ENCODE data around the gene SLC22A31. TPM values are rescaled to one million over a fixed set of nuclear protein-coding genes. Genes with fewer than 3 reads are reported as not detected.

The SLC22A31 gene
- total RNA-seq, 1 experiment from 2014 or later, result 4.5 TPM

GRCh38 chr16:89156740-89157645 lies 43.3 kb downstream of the SLC22A31 start:
- no peak overlapping the region for H3K27ac ChIP-seq (ENCODE audit: low read length)
- no peak for DNase-seq (ENCODE audit: low read depth, low spot score)
- POLR2A ChIA-PET, result no interaction called here
- ATAC-seq, result no peak
- in situ Hi-C loops (cut with HindIII; ENCODE audit: low pct_unique_long_range_greater_than_20kb, low sequenced_read_pairs) (no loop called here), intact Hi-C loops (cut with micrococcal nuclease; ENCODE audit: unreplicated experiment) (no loop called here)
- CTCF ChIA-PET, result no interaction called here
- H3K9me3 ChIP-seq (ENCODE audit: control insufficient read depth, insufficient read depth, low read depth, low read length), result no peaks in the 10 kb centered on the region
- TF ChIP-seq, protein P1, sequence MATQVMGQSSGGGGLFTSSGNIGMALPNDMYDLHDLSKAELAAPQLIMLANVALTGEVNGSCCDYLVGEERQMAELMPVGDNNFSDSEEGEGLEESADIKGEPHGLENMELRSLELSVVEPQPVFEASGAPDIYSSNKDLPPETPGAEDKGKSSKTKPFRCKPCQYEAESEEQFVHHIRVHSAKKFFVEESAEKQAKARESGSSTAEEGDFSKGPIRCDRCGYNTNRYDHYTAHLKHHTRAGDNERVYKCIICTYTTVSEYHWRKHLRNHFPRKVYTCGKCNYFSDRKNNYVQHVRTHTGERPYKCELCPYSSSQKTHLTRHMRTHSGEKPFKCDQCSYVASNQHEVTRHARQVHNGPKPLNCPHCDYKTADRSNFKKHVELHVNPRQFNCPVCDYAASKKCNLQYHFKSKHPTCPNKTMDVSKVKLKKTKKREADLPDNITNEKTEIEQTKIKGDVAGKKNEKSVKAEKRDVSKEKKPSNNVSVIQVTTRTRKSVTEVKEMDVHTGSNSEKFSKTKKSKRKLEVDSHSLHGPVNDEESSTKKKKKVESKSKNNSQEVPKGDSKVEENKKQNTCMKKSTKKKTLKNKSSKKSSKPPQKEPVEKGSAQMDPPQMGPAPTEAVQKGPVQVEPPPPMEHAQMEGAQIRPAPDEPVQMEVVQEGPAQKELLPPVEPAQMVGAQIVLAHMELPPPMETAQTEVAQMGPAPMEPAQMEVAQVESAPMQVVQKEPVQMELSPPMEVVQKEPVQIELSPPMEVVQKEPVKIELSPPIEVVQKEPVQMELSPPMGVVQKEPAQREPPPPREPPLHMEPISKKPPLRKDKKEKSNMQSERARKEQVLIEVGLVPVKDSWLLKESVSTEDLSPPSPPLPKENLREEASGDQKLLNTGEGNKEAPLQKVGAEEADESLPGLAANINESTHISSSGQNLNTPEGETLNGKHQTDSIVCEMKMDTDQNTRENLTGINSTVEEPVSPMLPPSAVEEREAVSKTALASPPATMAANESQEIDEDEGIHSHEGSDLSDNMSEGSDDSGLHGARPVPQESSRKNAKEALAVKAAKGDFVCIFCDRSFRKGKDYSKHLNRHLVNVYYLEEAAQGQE (IDR thresholded peaks at IDR 0.05; ENCODE audit: insufficient read depth in 1 of 2, low read depth in 2 of 2, low read length in 1 of 2), result no peak
- TF ChIP-seq, protein P2, sequence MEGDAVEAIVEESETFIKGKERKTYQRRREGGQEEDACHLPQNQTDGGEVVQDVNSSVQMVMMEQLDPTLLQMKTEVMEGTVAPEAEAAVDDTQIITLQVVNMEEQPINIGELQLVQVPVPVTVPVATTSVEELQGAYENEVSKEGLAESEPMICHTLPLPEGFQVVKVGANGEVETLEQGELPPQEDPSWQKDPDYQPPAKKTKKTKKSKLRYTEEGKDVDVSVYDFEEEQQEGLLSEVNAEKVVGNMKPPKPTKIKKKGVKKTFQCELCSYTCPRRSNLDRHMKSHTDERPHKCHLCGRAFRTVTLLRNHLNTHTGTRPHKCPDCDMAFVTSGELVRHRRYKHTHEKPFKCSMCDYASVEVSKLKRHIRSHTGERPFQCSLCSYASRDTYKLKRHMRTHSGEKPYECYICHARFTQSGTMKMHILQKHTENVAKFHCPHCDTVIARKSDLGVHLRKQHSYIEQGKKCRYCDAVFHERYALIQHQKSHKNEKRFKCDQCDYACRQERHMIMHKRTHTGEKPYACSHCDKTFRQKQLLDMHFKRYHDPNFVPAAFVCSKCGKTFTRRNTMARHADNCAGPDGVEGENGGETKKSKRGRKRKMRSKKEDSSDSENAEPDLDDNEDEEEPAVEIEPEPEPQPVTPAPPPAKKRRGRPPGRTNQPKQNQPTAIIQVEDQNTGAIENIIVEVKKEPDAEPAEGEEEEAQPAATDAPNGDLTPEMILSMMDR (IDR thresholded peaks at IDR 0.05), result no peak
- TF ChIP-seq TCF7L2 (IDR thresholded peaks at IDR 0.05; ENCODE audit: low read depth, low read length), result no peak
- no peak for TF ChIP-seq POLR2AphosphoS5 (IDR thresholded peaks at IDR 0.05; ENCODE audit: low read depth, low read length)
- no peak for TF ChIP-seq SIN3A (IDR thresholded peaks at IDR 0.05; ENCODE audit: borderline replicate concordance, insufficient read depth, low read depth, low read length)
- no TSS peak for BruUV-seq (replicated peaks)
- no peaks in the 10 kb centered on the region for H3K36me3 ChIP-seq (ENCODE audit: control insufficient read depth, insufficient read depth, low read length)
- H3K27me3 ChIP-seq (ENCODE audit: control insufficient read depth, insufficient read depth, low read length), result no peaks in the 10 kb centered on the region
- no peak overlapping the region for H3K4me3 ChIP-seq (ENCODE audit: low read depth in 2 of 2, low read length in 2 of 2)
- no peaks in the 10 kb centered on the region for H3K4me1 ChIP-seq (ENCODE audit: control insufficient read depth, insufficient read depth, low read length)

DNA sequence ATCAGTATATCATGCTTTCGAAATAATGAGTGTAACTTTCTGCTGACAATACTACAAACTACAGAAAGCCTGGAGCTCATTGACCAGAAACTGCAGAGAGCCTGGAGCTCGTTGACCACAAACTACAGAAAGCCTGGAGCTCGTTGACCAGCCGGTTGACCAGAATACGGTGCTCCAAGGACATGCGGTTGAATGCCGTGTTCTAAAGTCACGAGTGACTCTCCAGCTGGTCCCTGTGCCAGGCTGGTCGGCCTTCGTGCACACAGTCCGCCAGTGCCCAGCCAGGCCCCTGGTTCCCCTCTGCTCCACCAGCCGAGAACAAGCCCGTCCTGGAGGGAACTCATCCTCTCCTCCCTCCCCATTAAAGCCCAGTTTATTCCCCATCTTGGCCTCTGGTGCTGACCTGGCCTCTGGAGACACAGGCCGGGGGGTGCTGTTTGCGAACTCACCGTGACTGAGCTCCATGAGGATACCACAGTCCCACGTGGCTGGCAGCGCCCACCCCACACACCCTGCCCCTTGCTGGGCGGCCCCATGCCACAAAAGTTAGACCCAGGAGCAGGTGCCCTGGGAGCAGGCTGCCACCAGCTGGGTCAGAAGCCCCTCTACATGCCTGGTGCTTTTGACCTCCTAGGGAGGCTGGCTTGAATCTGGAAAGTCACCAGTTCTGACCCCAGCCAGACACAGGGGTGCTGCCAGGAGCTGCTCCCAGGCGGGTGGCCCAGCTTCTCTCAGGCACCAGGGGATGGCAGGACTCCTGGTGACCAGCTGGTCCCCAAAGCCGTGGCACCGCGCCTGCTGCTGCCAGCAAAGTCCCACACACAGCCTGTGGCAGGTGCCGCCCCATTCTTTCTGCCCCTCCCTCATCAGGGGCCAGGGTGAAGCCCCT lies 44.2 kb downstream of the SLC22A31 start:
- intact Hi-C loops (cut with micrococcal nuclease; ENCODE audit: unreplicated experiment), result no loop called here
- CTCF ChIA-PET, result no interaction called here
- in situ Hi-C loops (cut with HindIII; ENCODE audit: low pct_unique_long_range_greater_than_20kb, low sequenced_read_pairs), result no loop called here

More for the DNA sequence above, 44.2 kb downstream of the SLC22A31 start:
- no peaks in the 10 kb centered on the region for H3K4me1 ChIP-seq (ENCODE audit: control insufficient read depth, insufficient read depth, low read length)
- no peaks in the 10 kb centered on the region for H3K27me3 ChIP-seq (ENCODE audit: control insufficient read depth, insufficient read depth, low read length)
- no peak overlapping the region for H3K27ac ChIP-seq (ENCODE audit: low read length)
- ATAC-seq (no peak), DNase-seq (ENCODE audit: low read depth, low spot score) (no peak)
- POLR2A ChIA-PET, result no interaction called here
- BruUV-seq (replicated peaks), result no TSS peak
- H3K9me3 ChIP-seq (ENCODE audit: control insufficient read depth, insufficient read depth, low read depth, low read length), result no peaks in the 10 kb centered on the region
- H3K36me3 ChIP-seq (ENCODE audit: control insufficient read depth, insufficient read depth, low read length), result no peaks in the 10 kb centered on the region
- no peak overlapping the region for H3K4me3 ChIP-seq (ENCODE audit: low read depth in 2 of 2, low read length in 2 of 2)
- TF ChIP-seq TCF7L2 (IDR thresholded peaks at IDR 0.05; ENCODE audit: low read depth, low read length) (no peak), POLR2AphosphoS5 (IDR thresholded peaks at IDR 0.05; ENCODE audit: low read depth, low read length) (no peak), SIN3A (IDR thresholded peaks at IDR 0.05; ENCODE audit: borderline replicate concordance, insufficient read depth, low read depth, low read length) (no peak)
- TF ChIP-seq, protein P2 (IDR thresholded peaks at IDR 0.05), result no peak
- TF ChIP-seq, protein P1 (IDR thresholded peaks at IDR 0.05; ENCODE audit: insufficient read depth in 1 of 2, low read depth in 2 of 2, low read length in 1 of 2), result no peak
